M059J (cell line): ENCODE data around the gene P2RY13. TPM values are rescaled to one million over a fixed set of nuclear protein-coding genes. Genes with fewer than 3 reads are reported as not detected.

Source experiments
- DNase-seq: peaks from one replicate; pipeline ENCODE4 v3.0.0-alpha.2; 2012; ENCODE audit warnings: low read depth
- total RNA-seq: library from RNA; depleted of rRNA; stranded (reverse); fragments of >200 nt; shearing (Covaris generic); gene quantifications from 2 replicates; pipeline ENCODE4 v1.2.3, GENCODE V29; 2014

Gene P2RY13
- total RNA-seq, 1 experiment from 2014 or later: not detected

GRCh38 chr3:151320131-151320530 lies 9.2 kb downstream of the P2RY13 start:
- DNase-seq: no peak

- DNase-seq: no peak
Observed at GRCh38 chr3:151319628-151320027, 9.7 kb downstream of the P2RY13 start.

GRCh38 chr3:151318991-151319390 lies 10.4 kb downstream of the P2RY13 start:
- DNase-seq: peak; percentile 4

GRCh38 chr3:151318313-151318712 lies 11.0 kb downstream of the P2RY13 start:
- peak; percentile 35 for DNase-seq

- DNase-seq: peak; percentile 90
Observed at GRCh38 chr3:151316267-151316991, 12.9 kb downstream of the P2RY13 start, which contains the start of gene GPR87. TSS of gene GPR87 (minus strand) at chr3:151316820. CDS start at chr3:151300100, 16,720 bp downstream.

GRCh38 chr3:151315846-151316245 lies 13.5 kb downstream of the P2RY13 start:
- DNase-seq: peak; percentile 3

GRCh38 chr3:151315136-151315535 lies 14.2 kb downstream of the P2RY13 start:
- DNase-seq: peak; percentile 59

- no peak for DNase-seq
Observed at GRCh38 chr3:151314593-151314992, 14.8 kb downstream of the P2RY13 start.

- no peak for DNase-seq
Observed at GRCh38 chr3:151314137-151314536, 15.2 kb downstream of the P2RY13 start.

- no peak for DNase-seq
Observed at GRCh38 chr3:151312972-151313371, 16.4 kb downstream of the P2RY13 start.

- no peak for DNase-seq
Observed at GRCh38 chr3:151309566-151309965, 19.8 kb downstream of the P2RY13 start.

- DNase-seq: peak; percentile 41
Observed at GRCh38 chr3:151307583-151308488, 21.5 kb downstream of the P2RY13 start.

GRCh38 chr3:151307131-151307530 lies 22.2 kb downstream of the P2RY13 start:
- no peak for DNase-seq

GRCh38 chr3:151306168-151306810 lies 23.1 kb downstream of the P2RY13 start:
- DNase-seq: no peak

GRCh38 chr3:151305775-151306151 lies 23.6 kb downstream of the P2RY13 start:
- DNase-seq: no peak

GRCh38 chr3:151305060-151305774 lies 24.1 kb downstream of the P2RY13 start:
- peak; percentile 100 for DNase-seq

- DNase-seq: no peak
Observed at GRCh38 chr3:151303751-151304150, 25.6 kb downstream of the P2RY13 start.

GRCh38 chr3:151301787-151302186 lies 27.6 kb downstream of the P2RY13 start:
- DNase-seq: peak; percentile 75

- DNase-seq: no peak
Observed at GRCh38 chr3:151300539-151300938, 28.8 kb downstream of the P2RY13 start.

GRCh38 chr3:151299006-151299405 lies 30.3 kb downstream of the P2RY13 start:
- DNase-seq: no peak

- DNase-seq: no peak
Observed at GRCh38 chr3:151297429-151297828, 31.9 kb downstream of the P2RY13 start.

- DNase-seq: no peak
Observed at GRCh38 chr3:151296226-151296625, 33.1 kb downstream of the P2RY13 start.
